AG08395 (cell line): ENCODE results near the gene LRRC28.
"Not testable (repeated sequence)": the region's sequence is repeated elsewhere in the genome, so short reads cannot be mapped to it uniquely, and the experiment has no call there.

Experiments used
- DNase-seq: peaks from one replicate; pipeline ENCODE4 v3.0.0; 2012; ENCODE audit warnings: mixed read lengths, low spot score

Gene LRRC28

GRCh38 chr15:99396375-99396774 is 145.1 kb downstream of the LRRC28 start:
- no peak for DNase-seq

- no peak for DNase-seq
These were observed 147.8 kb downstream of the LRRC28 start for GRCh38 chr15:99399061-99399460.

GRCh38 chr15:99399618-99400017 is 148.3 kb downstream of the LRRC28 start:
- DNase-seq, result no peak

- not testable (repeated sequence) for DNase-seq
These were observed 149.9 kb downstream of the LRRC28 start for GRCh38 chr15:99401216-99401615.

GRCh38 chr15:99402014-99402729 is 150.9 kb downstream of the LRRC28 start:
- DNase-seq, result no peak

- DNase-seq, result no peak
These were observed 152.3 kb downstream of the LRRC28 start for GRCh38 chr15:99403597-99403996.

- no peak for DNase-seq
These were observed 153.2 kb downstream of the LRRC28 start for GRCh38 chr15:99404454-99404853.

GRCh38 chr15:99406120-99406519 is 154.8 kb downstream of the LRRC28 start:
- no peak for DNase-seq

- DNase-seq, result no peak
These were observed 155.6 kb downstream of the LRRC28 start for GRCh38 chr15:99406716-99407487.

- no peak for DNase-seq
These were observed 156.4 kb downstream of the LRRC28 start for GRCh38 chr15:99407716-99408115.

GRCh38 chr15:99408236-99409096 is 157.2 kb downstream of the LRRC28 start:
- DNase-seq, result peak; percentile 80

GRCh38 chr15:99409097-99409473 is 157.8 kb downstream of the LRRC28 start:
- DNase-seq, result peak; percentile 78

GRCh38 chr15:99409560-99409959 is 158.3 kb downstream of the LRRC28 start:
- no peak for DNase-seq

GRCh38 chr15:99410477-99410876 is 159.2 kb downstream of the LRRC28 start:
- no peak for DNase-seq

GRCh38 chr15:99411234-99411633 is 160.0 kb downstream of the LRRC28 start:
- DNase-seq, result no peak

GRCh38 chr15:99412082-99412481 is 160.8 kb downstream of the LRRC28 start:
- no peak for DNase-seq

GRCh38 chr15:99412626-99413025 is 161.3 kb downstream of the LRRC28 start:
- DNase-seq, result no peak

GRCh38 chr15:99413955-99414754 is 162.9 kb downstream of the LRRC28 start:
- DNase-seq, result no peak

GRCh38 chr15:99414755-99415731 is 163.8 kb downstream of the LRRC28 start:
- DNase-seq, result no peak
